BJ (cell line): ENCODE data around the gene STH. TPM values are rescaled to one million over a fixed set of nuclear protein-coding genes. Genes with fewer than 3 reads are reported as not detected.

Experiments
- CTCF ChIA-PET: fragments of 350-600 bp; formaldehyde crosslinking; extraction: SDS; loops from one replicate; lab custom pipeline; 2021; ENCODE audit warnings: antibody characterized with exemption, inconsistent platforms; lab: Yijun Ruan, JAX
- POLR2A ChIA-PET: fragments of 300-600 bp; sonication (Branson Sonifier 250); formaldehyde crosslinking; extraction: SDS; loops from one replicate; lab custom pipeline; 2021; ENCODE audit warnings: antibody characterized with exemption; lab: Charles Lee
- DNase-seq: peaks from one replicate; pipeline ENCODE4 v3.0.0-alpha.2; 2011; ENCODE audit warnings: low read depth
- H3K27me3 ChIP-seq: 2 replicates; pipeline ENCODE4 v1.6.0; 2011; ENCODE audit warnings: low read length; ENCODE audit not compliant: control insufficient read depth, insufficient read depth
- H3K36me3 ChIP-seq: 2 replicates; pipeline ENCODE4 v1.5.1; 2011; ENCODE audit warnings: low read length; ENCODE audit not compliant: control insufficient read depth, insufficient read depth
- H3K4me3 ChIP-seq: 2 replicates; pipeline ENCODE4 v1.5.1; 2011; ENCODE audit warnings: low read depth, mild to moderate bottlenecking, control low read depth, low read length
- CTCF ChIP-seq: IDR thresholded peaks from 2 replicates; pipeline ENCODE4 v1.5.1; 2011; ENCODE audit warnings: low read depth, mild to moderate bottlenecking, control low read depth, inconsistent platforms, low read length, moderate library complexity; ENCODE audit not compliant: insufficient read depth
- polyA plus RNA-seq: library from polyadenylated mRNA; depleted of rRNA; stranded (reverse); fragments of >200 nt; gene quantifications from 2 replicates; pipeline ENCODE4 v1.2.3, GENCODE V29; 2011; rRNA removed

The STH gene
- polyA plus RNA-seq, 1 experiment, result not detected

- Histone ChIP-seq H3K27me3 (no peaks in the 10 kb centered on the region), H3K4me3 (no peak overlapping the region), H3K36me3 (peaks cover 7% of the 10 kb centered on the region)
- TF ChIP-seq CTCF, result no peak
- ChIA-PET POLR2A (no interaction called here), CTCF (interaction anchor here (0.8 to 4.5 kb wide), 28 partner anchors 10 to 242 kb away, joined by 3 to 50 read pairs (median 5); partner anchors contain the start of gene KANSL1)
- no peak for DNase-seq
Measured at GRCh38 chr17:46044989-46045388, 45.9 kb downstream of the STH start.

GRCh38 chr17:46045639-46046038 lies 46.6 kb downstream of the STH start:
- TF ChIP-seq CTCF, result no peak
- ChIA-PET CTCF (interaction anchor here (0.9 to 4.5 kb wide), 9 partner anchors 11 to 241 kb away, joined by 4 to 50 read pairs (median 12); partner anchors contain the start of gene KANSL1), POLR2A (no interaction called here)
- Histone ChIP-seq H3K4me3 (no peak overlapping the region), H3K36me3 (peaks cover 10% of the 10 kb centered on the region), H3K27me3 (no peaks in the 10 kb centered on the region)
- DNase-seq, result no peak

GRCh38 chr17:46046957-46047356 lies 47.9 kb downstream of the STH start:
- H3K4me3 ChIP-seq, result no peak overlapping the region
- DNase-seq, result no peak
- peak; percentile 31; the same call in 1 of the 2 replicates for TF ChIP-seq CTCF
- H3K27me3 ChIP-seq, result no peaks in the 10 kb centered on the region
- POLR2A ChIA-PET, result no interaction called here
- H3K36me3 ChIP-seq, result peaks cover 10% of the 10 kb centered on the region
- CTCF ChIA-PET, result interaction anchor here (0.7 to 4.5 kb wide), 4 partner anchors 76 to 147 kb away, joined by 3 to 30 read pairs (median 4); partner anchors contain the start of gene KANSL1

GRCh38 chr17:46047398-46047797 lies 48.3 kb downstream of the STH start:
- CTCF ChIA-PET, result interaction anchor here (0.7 to 4.5 kb wide), 4 partner anchors 76 to 146 kb away, joined by 3 to 30 read pairs (median 4); partner anchors contain the start of gene KANSL1

GRCh38 chr17:46047856-46048255 lies 48.8 kb downstream of the STH start:
- H3K36me3 ChIP-seq, result peaks cover 10% of the 10 kb centered on the region
- no peak overlapping the region for H3K4me3 ChIP-seq
- ChIA-PET POLR2A (no interaction called here), CTCF (interaction anchor here (0.6 to 4.5 kb wide), 2 partner anchors 139 to 146 kb away, joined by 3 to 30 read pairs; partner anchors contain the start of gene KANSL1)
- TF ChIP-seq CTCF, result no peak
- DNase-seq, result no peak
- no peaks in the 10 kb centered on the region for H3K27me3 ChIP-seq

More at GRCh38 chr17:46047398-46047797, 48.3 kb downstream of the STH start:
- Histone ChIP-seq H3K27me3 (no peaks in the 10 kb centered on the region), H3K4me3 (no peak overlapping the region), H3K36me3 (peaks cover 10% of the 10 kb centered on the region)
- TF ChIP-seq CTCF, result no peak
- POLR2A ChIA-PET, result no interaction called here
- DNase-seq, result no peak

Other genes with a start within 250 kb of the STH start
- not detected in 2 replicates for gene CRHR1, start 214.9 kb upstream of the STH start, polyA plus RNA-seq
- gene SPPL2C, start 154.4 kb upstream of the STH start, polyA plus RNA-seq, result not detected in 2 replicates
- 0.16 and 0.23 TPM in 2 replicates for gene MAPT, start 104.7 kb upstream of the STH start, polyA plus RNA-seq
- gene KANSL1, start 194.2 kb downstream of the STH start, polyA plus RNA-seq, result 14.1 and 16.7 TPM in 2 replicates